GDM1 (cell line): ENCODE measurements around the gene XRCC5.

Experiments
- DNase-seq: peaks from one replicate; lab custom pipeline; 2025; lab: John Stamatoyannopoulos, UW

XRCC5 gene

GRCh38 chr2:216233281-216233995, 124.3 kb downstream of the XRCC5 start:
- no peak for DNase-seq

- DNase-seq, result no peak
These were observed 125.0 kb downstream of the XRCC5 start for GRCh38 chr2:216234106-216234505.

GRCh38 chr2:216235462-216235861, 126.3 kb downstream of the XRCC5 start:
- no peak for DNase-seq

- no peak for DNase-seq
These were observed 126.7 kb downstream of the XRCC5 start for GRCh38 chr2:216235896-216236295.

GRCh38 chr2:216236486-216236885, 127.3 kb downstream of the XRCC5 start:
- DNase-seq, result no peak

GRCh38 chr2:216242365-216242764, 133.2 kb downstream of the XRCC5 start:
- DNase-seq, result no peak

- no peak for DNase-seq
These were observed 133.9 kb downstream of the XRCC5 start for GRCh38 chr2:216243026-216243425.

- no peak for DNase-seq
These were observed 136.3 kb downstream of the XRCC5 start for GRCh38 chr2:216245391-216245975.

- no peak for DNase-seq
These were observed 137.6 kb downstream of the XRCC5 start for GRCh38 chr2:216246766-216247165.
